Islet of Langerhans (tissue), 1 donor: ENCODE data around the gene RTEL1.

Experiments
- FAIRE-seq: peaks from one replicate; lab custom pipeline; 2011; peaks lifted over from hg19 to GRCh38; lab: Jason Lieb, UNC

RTEL1 gene

GRCh38 chr20:63689046-63690002, 31.2 kb downstream of the RTEL1 start:
- no peak for FAIRE-seq

GRCh38 chr20:63690003-63690897, 32.1 kb downstream of the RTEL1 start:
- FAIRE-seq: no peak

- no peak for FAIRE-seq
These were observed 33.0 kb downstream of the RTEL1 start for GRCh38 chr20:63690898-63691710.

DNA sequence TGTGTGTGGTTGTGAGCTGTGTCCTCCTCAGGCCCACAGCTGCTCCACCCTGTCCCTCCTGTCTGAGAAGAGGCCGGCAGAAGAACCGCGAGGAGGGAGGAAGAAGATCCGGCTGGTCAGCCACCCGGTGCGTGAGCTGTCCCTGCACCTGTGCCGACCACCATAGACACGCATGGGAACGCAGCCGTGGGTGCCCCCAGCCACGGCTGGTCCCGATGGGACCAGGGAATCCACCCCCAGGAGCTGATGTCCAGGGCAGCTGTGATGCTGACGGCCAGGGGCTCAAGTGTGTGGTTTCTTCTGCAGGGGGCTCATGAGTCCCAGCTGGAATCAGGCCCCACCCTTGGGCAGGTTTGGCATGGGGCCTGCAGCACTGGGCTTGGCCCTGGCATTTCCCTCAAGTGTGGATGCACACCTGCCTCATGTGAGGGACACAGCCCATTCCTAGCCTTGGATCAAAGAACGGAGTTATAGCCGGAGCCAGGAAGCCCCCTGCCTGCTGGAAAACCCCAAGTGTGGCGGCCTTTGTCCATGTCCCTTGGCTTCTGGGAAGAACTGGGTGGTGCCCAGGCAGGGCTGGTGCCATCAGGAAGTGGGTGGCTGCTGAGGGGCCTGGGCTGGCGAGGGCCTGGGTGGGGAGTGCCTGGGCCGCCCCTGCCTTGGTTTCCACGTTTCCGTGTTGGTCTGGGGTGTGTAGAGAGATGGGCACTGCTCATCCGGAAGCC, 33.8 kb downstream of the RTEL1 start:
- no peak for FAIRE-seq

- FAIRE-seq: no peak
These were observed 34.4 kb downstream of the RTEL1 start for GRCh38 chr20:63692436-63693082.

- no peak for FAIRE-seq
These were observed 35.1 kb downstream of the RTEL1 start for GRCh38 chr20:63693083-63693732.

DNA sequence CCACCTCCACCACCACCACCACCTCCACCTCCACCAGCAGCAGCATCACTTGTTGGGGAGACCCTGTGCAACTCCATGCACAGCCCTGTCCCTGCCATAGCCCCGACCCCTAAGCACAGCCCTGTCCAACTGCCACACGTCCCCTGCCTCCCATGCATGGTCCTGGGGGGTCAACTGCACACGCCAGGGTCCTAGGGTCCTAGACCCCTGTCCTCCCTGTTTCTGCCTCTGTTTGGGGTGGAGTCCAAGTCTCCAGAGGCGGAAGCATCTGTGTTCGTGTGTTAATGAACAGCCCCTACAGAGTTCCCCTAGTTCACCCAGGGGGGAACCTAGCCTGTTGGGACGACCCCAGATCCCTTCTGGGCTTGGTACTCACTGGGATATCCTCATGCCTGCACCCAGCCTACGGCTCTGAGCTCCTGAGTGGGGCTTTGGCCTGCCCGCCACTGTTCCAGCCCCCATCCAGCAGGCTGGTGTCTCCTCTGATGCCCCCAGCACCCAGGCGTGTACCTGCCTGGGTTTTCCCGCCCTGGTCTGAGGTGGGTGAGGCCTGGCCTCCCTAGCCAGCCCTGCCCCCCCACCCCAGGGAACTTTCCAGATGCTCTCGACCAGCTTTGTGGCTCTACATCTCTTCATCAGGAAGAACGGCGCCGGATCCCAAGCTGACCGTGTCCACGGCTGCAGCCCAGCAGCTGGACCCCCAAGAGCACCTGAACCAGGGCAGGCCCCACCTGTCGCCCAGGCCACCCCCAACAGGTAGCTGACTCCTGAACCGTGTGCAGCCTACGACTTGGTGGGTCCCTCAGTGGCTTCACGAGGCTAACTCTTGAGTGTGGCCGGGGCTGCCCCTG, 35.8 kb downstream of the RTEL1 start:
- FAIRE-seq: no peak

DNA sequence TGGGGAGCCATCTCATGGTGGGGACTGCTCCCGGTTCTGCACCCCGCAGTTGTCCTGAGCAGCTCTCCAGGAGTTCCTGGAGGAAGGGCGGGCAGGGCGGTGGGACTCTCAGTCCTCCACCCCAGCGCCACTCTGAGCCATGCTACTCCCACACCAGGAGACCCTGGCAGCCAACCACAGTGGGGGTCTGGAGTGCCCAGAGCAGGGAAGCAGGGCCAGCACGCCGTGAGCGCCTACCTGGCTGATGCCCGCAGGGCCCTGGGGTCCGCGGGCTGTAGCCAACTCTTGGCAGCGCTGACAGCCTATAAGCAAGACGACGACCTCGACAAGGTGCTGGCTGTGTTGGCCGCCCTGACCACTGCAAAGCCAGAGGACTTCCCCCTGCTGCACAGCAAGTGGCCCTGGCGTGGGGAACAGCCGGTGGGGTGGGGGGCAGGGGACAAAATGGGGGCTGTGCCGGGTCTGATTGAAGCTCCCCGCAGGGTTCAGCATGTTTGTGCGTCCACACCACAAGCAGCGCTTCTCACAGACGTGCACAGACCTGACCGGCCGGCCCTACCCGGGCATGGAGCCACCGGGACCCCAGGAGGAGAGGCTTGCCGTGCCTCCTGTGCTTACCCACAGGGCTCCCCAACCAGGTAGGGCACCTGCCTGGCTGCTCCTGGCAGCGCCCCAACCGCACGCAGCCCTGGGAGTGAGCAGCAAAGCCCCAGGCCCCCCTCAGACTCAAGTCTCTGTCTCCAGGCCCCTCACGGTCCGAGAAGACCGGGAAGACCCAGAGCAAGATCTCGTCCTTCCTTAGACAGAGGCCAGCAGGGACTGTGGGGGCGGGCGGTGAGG, 36.7 kb downstream of the RTEL1 start:
- no peak for FAIRE-seq

DNA sequence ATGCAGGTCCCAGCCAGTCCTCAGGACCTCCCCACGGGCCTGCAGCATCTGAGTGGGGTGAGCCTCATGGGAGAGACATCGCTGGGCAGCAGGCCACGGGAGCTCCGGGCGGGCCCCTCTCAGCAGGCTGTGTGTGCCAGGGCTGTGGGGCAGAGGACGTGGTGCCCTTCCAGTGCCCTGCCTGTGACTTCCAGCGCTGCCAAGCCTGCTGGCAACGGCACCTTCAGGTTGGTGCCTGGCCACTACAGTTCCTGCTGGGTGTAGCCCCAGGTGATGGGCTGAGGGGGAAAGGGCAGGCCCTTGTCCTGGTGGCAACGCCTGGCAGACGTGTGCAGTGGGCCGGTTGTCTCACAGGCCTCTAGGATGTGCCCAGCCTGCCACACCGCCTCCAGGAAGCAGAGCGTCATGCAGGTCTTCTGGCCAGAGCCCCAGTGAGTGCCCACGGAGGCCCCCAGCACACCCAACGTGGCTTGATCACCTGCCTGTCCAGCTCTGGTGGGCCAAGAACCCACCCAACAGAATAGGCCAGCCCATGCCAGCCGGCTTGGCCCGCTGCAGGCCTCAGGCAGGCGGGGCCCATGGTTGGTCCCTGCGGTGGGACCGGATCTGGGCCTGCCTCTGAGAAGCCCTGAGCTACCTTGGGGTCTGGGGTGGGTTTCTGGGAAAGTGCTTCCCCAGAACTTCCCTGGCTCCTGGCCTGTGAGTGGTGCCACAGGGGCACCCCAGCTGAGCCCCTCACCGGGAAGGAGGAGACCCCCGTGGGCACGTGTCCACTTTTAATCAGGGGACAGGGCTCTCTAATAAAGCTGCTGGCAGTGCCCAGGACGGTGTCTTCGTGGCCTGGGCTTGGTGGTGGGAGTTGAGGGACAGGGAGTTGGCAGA, 37.6 kb downstream of the RTEL1 start:
- FAIRE-seq: no peak

- no peak for FAIRE-seq
These were observed 38.2 kb downstream of the RTEL1 start for GRCh38 chr20:63696306-63696627.

DNA sequence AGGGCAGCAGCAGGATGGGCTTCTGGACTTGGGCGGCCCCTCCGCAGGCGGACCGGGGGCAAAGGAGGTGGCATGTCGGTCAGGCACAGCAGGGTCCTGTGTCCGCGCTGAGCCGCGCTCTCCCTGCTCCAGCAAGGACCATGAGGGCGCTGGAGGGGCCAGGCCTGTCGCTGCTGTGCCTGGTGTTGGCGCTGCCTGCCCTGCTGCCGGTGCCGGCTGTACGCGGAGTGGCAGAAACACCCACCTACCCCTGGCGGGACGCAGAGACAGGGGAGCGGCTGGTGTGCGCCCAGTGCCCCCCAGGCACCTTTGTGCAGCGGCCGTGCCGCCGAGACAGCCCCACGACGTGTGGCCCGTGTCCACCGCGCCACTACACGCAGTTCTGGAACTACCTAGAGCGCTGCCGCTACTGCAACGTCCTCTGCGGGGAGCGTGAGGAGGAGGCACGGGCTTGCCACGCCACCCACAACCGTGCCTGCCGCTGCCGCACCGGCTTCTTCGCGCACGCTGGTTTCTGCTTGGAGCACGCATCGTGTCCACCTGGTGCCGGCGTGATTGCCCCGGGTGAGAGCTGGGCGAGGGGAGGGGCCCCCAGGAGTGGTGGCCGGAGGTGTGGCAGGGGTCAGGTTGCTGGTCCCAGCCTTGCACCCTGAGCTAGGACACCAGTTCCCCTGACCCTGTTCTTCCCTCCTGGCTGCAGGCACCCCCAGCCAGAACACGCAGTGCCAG, 38.7 kb downstream of the RTEL1 start, which contains the start of gene TNFRSF6B:
Gene TNFRSF6B (plus strand): TSS at position 25 of the 729 bp plus-strand sequence. CDS start 116 bp downstream, at position 141.
- no peak for FAIRE-seq

DNA sequence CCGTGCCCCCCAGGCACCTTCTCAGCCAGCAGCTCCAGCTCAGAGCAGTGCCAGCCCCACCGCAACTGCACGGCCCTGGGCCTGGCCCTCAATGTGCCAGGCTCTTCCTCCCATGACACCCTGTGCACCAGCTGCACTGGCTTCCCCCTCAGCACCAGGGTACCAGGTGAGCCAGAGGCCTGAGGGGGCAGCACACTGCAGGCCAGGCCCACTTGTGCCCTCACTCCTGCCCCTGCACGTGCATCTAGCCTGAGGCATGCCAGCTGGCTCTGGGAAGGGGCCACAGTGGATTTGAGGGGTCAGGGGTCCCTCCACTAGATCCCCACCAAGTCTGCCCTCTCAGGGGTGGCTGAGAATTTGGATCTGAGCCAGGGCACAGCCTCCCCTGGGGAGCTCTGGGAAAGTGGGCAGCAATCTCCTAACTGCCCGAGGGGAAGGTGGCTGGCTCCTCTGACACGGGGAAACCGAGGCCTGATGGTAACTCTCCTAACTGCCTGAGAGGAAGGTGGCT, 39.3 kb downstream of the RTEL1 start:
- FAIRE-seq: no peak

DNA sequence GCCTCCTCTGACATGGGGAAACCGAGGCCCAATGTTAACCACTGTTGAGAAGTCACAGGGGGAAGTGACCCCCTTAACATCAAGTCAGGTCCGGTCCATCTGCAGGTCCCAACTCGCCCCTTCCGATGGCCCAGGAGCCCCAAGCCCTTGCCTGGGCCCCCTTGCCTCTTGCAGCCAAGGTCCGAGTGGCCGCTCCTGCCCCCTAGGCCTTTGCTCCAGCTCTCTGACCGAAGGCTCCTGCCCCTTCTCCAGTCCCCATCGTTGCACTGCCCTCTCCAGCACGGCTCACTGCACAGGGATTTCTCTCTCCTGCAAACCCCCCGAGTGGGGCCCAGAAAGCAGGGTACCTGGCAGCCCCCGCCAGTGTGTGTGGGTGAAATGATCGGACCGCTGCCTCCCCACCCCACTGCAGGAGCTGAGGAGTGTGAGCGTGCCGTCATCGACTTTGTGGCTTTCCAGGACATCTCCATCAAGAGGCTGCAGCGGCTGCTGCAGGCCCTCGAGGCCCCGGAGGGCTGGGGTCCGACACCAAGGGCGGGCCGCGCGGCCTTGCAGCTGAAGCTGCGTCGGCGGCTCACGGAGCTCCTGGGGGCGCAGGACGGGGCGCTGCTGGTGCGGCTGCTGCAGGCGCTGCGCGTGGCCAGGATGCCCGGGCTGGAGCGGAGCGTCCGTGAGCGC, 39.9 kb downstream of the RTEL1 start:
- no peak for FAIRE-seq

DNA sequence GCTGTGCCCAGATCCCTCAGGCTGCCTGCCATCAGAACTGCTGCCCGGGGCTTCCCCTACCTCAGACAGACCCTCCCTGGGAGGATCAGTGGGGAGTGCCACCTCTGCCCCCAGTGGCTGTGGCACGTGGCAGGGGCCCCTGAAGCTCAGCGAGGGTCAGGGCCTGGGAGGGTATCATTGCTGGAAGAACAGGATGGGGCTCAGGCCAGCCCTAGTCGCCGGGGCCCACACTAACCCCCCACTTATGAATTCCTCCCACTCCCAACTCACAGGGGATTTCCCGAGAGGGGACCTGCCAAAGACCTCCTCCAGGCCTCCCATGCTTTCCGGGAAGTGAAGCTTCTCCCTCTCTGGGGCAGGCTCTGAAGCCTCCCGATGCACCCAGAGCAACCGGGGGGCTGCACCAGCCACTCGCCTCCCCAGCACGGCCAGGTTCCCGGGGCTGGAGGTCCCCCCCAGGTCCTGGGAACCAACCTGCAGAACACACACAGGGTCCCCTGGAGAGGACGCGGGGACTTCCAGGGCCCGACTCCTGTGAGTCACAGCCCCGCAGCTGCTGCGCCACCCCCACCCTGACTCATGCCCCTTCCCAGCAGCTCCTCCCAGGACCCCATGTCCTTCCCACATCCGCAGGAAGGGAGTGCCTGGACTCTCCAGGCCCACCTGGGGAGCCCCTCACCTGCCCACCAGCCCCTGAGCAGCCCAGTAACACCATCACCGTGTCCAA, 40.8 kb downstream of the RTEL1 start:
- no peak for FAIRE-seq

- no peak for FAIRE-seq
These were observed 41.5 kb downstream of the RTEL1 start for GRCh38 chr20:63699466-63700198.
